Kidney (tissue), 14 donors: ENCODE measurements around the gene CAPZA3. TPM values are rescaled to one million over a fixed set of nuclear protein-coding genes. Genes with fewer than 3 reads are reported as not detected.

Source experiments
- DNase-seq, 5 donors: peaks; one replicate each; pipeline ENCODE4 v3.0.0-alpha.2; 2013 to 2020
- FAIRE-seq: peaks from 2 replicates; lab custom pipeline; 2012; peaks lifted over from hg19 to GRCh38; lab: Jason Lieb, UNC
- H3K27ac ChIP-seq, 2 donors: one replicate each; pipeline ENCODE4 v1.7.0; 2013; ENCODE audit warnings: low read depth in 2 of 2, low read length in 2 of 2, inconsistent platforms in 1 of 2
- H3K27me3 ChIP-seq: one replicate; pipeline ENCODE4 v1.7.1; 2013; ENCODE audit warnings: low read length, inconsistent platforms; ENCODE audit not compliant: control insufficient read depth, insufficient read depth
- H3K36me3 ChIP-seq, 3 donors: one replicate each; pipeline versions ENCODE4 v1.7.0 to v1.7.1; 2013; ENCODE audit warnings: low read length in 3 of 3, control low read depth in 1 of 3, inconsistent platforms in 1 of 3; ENCODE audit not compliant: insufficient read depth in 3 of 3, control insufficient read depth in 2 of 3
- H3K4me1 ChIP-seq, 3 donors: one replicate each; pipeline versions ENCODE4 v1.7.0 to v1.7.1; 2013; ENCODE audit warnings: low read length in 3 of 3, inconsistent platforms in 1 of 3, low read depth in 1 of 3; ENCODE audit not compliant: control insufficient read depth in 2 of 3, insufficient read depth in 2 of 3
- H3K4me3 ChIP-seq, 3 donors: one replicate each; pipeline versions ENCODE4 v1.7.0 to v1.8.1; 2013; ENCODE audit warnings: low read length in 3 of 3, control low read depth in 1 of 3, inconsistent platforms in 1 of 3
- H3K9ac ChIP-seq, 3 donors: one replicate each; pipeline versions ENCODE4 v1.7.0 to v1.7.1; 2013; ENCODE audit warnings: low read length in 3 of 3, control low read depth in 1 of 3, inconsistent platforms in 1 of 3
- H3K9me3 ChIP-seq, 3 donors: one replicate each; pipeline versions ENCODE4 v1.7.0 to v1.7.1; 2013; ENCODE audit warnings: low read length in 3 of 3, control low read depth in 1 of 3, inconsistent platforms in 1 of 3; ENCODE audit not compliant: control insufficient read depth in 2 of 3, insufficient read depth in 1 of 3
- intact Hi-C: fragments of 100-400 bp; cut with DNase I; formaldehyde crosslinking; loops from one replicate; pipeline ENCODE4 v1.11.1; 2022
- polyA plus RNA-seq: library from polyadenylated mRNA; stranded (reverse); fragments of 350-450 nt; fragmentation: Illumina TruSeq; extraction: RNeasy Lipid Tissue Mini Kit (QIAGEN cat#74804); gene quantifications from one replicate; pipeline ENCODE4 v1.2.3, GENCODE V29; 2014; ENCODE audit warnings: low read depth, low replicate concordance; ENCODE audit not compliant: insufficient read depth
- total RNA-seq: library from RNA; stranded (reverse); fragmentation: NEBNext Ultra II Directional; extraction: Animal tissue kit (Norgen Biotek cat#: 25700); gene quantifications from one replicate; pipeline ENCODE4 v1.2.1, GENCODE V29; 2021
- TF ChIP-seq, protein P1 (sequence below): IDR thresholded peaks from 3 replicates; pipeline ENCODE4 v1.5.1; 2012; ENCODE audit warnings: mild to moderate bottlenecking, moderate library complexity, borderline replicate concordance; ENCODE audit not compliant: insufficient read depth; ENCODE audit errors: extremely low read depth
- donor health status: control.
- donor health status: control.
- donor health status: control.
- donor health status: control.
- donor health status: control.
- donor health status: DM: yes; HTN: yes; CAD: no.
- donor health status: Normal renal cell carcinoma (clear cell type).

The CAPZA3 gene
- total and polyA plus RNA-seq, 2 donors from 2014 or later = 0.88 TPM; not detected in 1

DNA sequence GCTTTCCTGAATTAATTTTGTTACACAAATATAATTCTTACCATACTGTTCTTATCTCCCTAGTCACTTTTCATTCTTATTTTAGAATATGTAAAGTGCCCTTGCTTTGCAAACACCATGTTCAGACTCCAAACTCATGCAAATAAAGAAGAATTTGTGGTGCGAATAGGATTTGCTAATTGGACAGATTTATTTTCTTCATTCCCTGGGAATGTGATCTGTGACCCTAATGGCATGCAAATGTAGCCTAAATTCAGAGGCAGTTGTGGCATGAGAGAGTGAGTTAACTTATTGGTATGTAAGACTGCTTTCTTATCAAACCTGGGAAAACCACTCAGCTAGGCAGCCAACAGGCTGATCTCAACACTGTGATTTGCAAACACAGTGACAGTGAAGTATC, 10.0 kb downstream of the CAPZA3 start:
- TF ChIP-seq, protein P1, sequence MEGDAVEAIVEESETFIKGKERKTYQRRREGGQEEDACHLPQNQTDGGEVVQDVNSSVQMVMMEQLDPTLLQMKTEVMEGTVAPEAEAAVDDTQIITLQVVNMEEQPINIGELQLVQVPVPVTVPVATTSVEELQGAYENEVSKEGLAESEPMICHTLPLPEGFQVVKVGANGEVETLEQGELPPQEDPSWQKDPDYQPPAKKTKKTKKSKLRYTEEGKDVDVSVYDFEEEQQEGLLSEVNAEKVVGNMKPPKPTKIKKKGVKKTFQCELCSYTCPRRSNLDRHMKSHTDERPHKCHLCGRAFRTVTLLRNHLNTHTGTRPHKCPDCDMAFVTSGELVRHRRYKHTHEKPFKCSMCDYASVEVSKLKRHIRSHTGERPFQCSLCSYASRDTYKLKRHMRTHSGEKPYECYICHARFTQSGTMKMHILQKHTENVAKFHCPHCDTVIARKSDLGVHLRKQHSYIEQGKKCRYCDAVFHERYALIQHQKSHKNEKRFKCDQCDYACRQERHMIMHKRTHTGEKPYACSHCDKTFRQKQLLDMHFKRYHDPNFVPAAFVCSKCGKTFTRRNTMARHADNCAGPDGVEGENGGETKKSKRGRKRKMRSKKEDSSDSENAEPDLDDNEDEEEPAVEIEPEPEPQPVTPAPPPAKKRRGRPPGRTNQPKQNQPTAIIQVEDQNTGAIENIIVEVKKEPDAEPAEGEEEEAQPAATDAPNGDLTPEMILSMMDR = no peak
- Histone ChIP-seq H3K27me3 (no peaks in the 10 kb centered on the region), H3K4me3 (no peak overlapping the region), H3K4me1 (peaks cover 0 to 2% (median 0%) of the 10 kb centered on the region in 3 donors), H3K36me3 (no peaks in the 10 kb centered on the region), H3K9ac (no peak overlapping the region), H3K27ac (no peak overlapping the region), H3K9me3 (no peaks in the 10 kb centered on the region)
- intact Hi-C loops = no loop called here
- DNase-seq = peak in 2 of 5 donors; percentile 16 to 22
- no peak for FAIRE-seq

DNA sequence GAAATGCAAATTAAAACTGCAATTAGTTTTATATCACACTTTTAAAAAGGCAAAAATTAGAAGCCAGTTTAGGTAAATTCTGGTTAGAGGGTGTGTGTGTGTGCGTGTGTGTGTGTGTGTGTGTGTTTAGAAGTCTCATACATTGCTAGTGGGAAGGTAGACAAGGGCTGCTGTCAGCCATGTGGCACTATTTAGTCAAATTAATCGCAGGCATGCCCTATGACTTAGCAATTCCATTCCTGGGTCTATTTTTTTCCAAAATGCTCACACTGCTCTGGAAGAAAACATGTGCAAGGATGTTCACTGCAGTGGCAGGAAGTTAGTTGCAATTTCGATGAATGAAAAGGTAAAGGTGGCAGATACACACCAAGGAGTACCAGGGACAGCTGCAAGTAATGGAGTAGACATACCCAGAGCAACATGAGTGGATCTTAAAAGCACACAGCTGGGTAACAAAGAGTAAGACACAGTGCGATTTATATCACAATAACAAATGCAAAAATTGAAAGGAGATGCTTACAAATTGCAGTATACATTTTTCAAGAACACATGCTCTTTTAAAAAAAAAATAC, 11.6 kb downstream of the CAPZA3 start:
- intact Hi-C loops = no loop called here
- FAIRE-seq (no peak), DNase-seq (no peak)
- no peak overlapping the region for H3K4me3 ChIP-seq
- H3K27ac ChIP-seq = no peak overlapping the region
- no peaks in the 10 kb centered on the region for H3K9me3 ChIP-seq
- peaks cover 0 to 5% (median 3%) of the 10 kb centered on the region in 3 donors for H3K4me1 ChIP-seq
- no peak overlapping the region for H3K9ac ChIP-seq
- TF ChIP-seq, protein P1 = no peak
- H3K36me3 ChIP-seq = no peaks in the 10 kb centered on the region
- H3K27me3 ChIP-seq = no peaks in the 10 kb centered on the region

DNA sequence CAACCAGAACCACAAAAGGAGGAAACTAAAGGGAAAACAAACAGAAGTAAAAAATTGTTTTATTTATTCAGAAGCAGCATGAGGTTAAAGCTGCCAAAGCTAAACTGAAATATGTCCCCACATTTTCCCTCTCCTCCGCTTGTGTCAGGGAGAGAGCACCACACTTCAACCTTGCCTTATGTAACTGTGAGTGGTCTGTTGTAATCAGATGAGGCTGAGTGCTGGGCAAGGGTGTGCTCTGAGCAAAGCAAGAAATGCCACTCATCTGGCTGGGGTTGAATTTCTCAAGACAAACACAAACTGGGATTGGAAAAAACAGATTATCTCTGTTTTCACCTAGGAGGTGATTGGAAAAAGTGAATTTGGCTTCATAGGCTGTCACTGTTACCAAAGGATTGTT, 12.2 kb downstream of the CAPZA3 start:
- TF ChIP-seq, protein P1 = no peak
- no peak for FAIRE-seq

DNA sequence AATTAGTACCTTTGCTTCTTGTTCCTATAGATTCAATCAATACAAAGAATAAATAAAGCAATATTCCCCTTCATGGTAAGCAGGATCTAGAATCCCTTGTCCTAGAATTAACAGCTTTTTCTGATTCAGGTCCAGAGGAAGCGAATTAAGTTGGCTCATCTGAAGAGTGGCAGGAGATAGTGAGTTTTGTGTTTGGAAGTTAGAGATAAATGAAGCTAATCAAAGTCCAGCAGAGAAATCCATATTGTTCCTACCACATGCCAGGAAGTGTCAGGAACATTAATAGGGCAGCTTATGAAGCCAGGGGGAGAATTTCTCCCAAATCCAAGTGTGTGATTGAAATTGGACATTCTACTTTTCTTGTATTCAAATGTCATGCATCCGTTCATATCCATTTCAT, 13.9 kb downstream of the CAPZA3 start:
- intact Hi-C loops = no loop called here

More for the DNA sequence above, 12.2 kb downstream of the CAPZA3 start:
- Histone ChIP-seq H3K36me3 (no peaks in the 10 kb centered on the region), H3K4me3 (no peak overlapping the region), H3K27me3 (no peaks in the 10 kb centered on the region), H3K9me3 (no peaks in the 10 kb centered on the region), H3K4me1 (peaks cover 0 to 5% (median 3%) of the 10 kb centered on the region in 3 donors), H3K27ac (no peak overlapping the region), H3K9ac (no peak overlapping the region)
- peak in 1 of 5 donors; percentile 9 for DNase-seq
- intact Hi-C loops = no loop called here

More for the DNA sequence above, 13.9 kb downstream of the CAPZA3 start:
- FAIRE-seq = no peak
- H3K4me1 ChIP-seq = peaks cover 0 to 5% (median 3%) of the 10 kb centered on the region in 3 donors
- no peaks in the 10 kb centered on the region for H3K9me3 ChIP-seq
- TF ChIP-seq, protein P1 = no peak
- DNase-seq = no peak
- no peaks in the 10 kb centered on the region for H3K27me3 ChIP-seq
- no peak overlapping the region for H3K27ac ChIP-seq
- H3K9ac ChIP-seq = no peak overlapping the region
- H3K4me3 ChIP-seq = no peak overlapping the region
- H3K36me3 ChIP-seq = no peaks in the 10 kb centered on the region
